Mucosa of descending colon (tissue), 3 donors: Measurements from ENCODE around the gene LOXL3. TPM values are rescaled to one million over a fixed set of nuclear protein-coding genes. Genes with fewer than 3 reads are reported as not detected.
"Not testable (repeated sequence)": the region's sequence is repeated elsewhere in the genome, so short reads cannot be mapped to it uniquely, and the experiment has no call there.

Experiments used
- ATAC-seq: fragments of 200-7000 bp; cut with Tn5 transposase; one replicate; pipeline ENCODE4 v1.9.1; 2020; ENCODE audit warnings: mild to moderate bottlenecking, moderate library complexity
- DNase-seq, 3 donors: peaks; one replicate each; pipeline ENCODE4 v3.0.0-alpha.2; 2020
- H3K36me3 ChIP-seq: fragments of 200-600 bp; one replicate; pipeline ENCODE4 v1.8.0; 2021; ENCODE audit warnings: low read depth, mild to moderate bottlenecking
- H3K4me1 ChIP-seq: fragments of 200-600 bp; one replicate; pipeline ENCODE4 v1.8.0; 2021; ENCODE audit warnings: low read depth, mild to moderate bottlenecking
- H3K4me3 ChIP-seq: fragments of 200-600 bp; one replicate; pipeline ENCODE4 v1.8.0; 2021; ENCODE audit warnings: mild to moderate bottlenecking
- H3K9me3 ChIP-seq: fragments of 200-600 bp; one replicate; pipeline ENCODE4 v1.8.0; 2021; ENCODE audit warnings: mild to moderate bottlenecking
- intact Hi-C, 2 donors: fragments of 100-400 bp; cut with DNase I in 1 of 2; cut with micrococcal nuclease in 1 of 2; formaldehyde crosslinking; loops; one replicate each; pipeline versions ENCODE4 v1.11.0 to v1.11.1; 2022; cut with DNase I, micrococcal nuclease
- total RNA-seq, 3 donors: library from RNA; stranded (reverse); fragmentation: NEBNext Ultra II Directional in 2 of 3; extraction: Animal tissue kit (Norgen Biotek cat#: 25700) in 2 of 3; gene quantifications; one replicate each; pipeline versions ENCODE4 v1.2.1 to v1.2.4, GENCODE V29; 2021 to 2023
- TF ChIP-seq, protein P1 (sequence below): fragments of 200-600 bp; IDR thresholded peaks from one replicate; pipeline ENCODE4 v1.8.0; 2022; ENCODE audit warnings: antibody characterized with exemption, mild to moderate bottlenecking
- donor health status: DM: no; HTN: no; CAD: no; lungs with moderate emphysema.
- donor health status: DM: no; HTN: no; CAD: no.
- donor health status: DM: no; HTN: yes; CAD: no.

The LOXL3 gene
- total RNA-seq, 3 donors from 2014 or later, result 2.2 to 6.9 (median 4.4) TPM

DNA sequence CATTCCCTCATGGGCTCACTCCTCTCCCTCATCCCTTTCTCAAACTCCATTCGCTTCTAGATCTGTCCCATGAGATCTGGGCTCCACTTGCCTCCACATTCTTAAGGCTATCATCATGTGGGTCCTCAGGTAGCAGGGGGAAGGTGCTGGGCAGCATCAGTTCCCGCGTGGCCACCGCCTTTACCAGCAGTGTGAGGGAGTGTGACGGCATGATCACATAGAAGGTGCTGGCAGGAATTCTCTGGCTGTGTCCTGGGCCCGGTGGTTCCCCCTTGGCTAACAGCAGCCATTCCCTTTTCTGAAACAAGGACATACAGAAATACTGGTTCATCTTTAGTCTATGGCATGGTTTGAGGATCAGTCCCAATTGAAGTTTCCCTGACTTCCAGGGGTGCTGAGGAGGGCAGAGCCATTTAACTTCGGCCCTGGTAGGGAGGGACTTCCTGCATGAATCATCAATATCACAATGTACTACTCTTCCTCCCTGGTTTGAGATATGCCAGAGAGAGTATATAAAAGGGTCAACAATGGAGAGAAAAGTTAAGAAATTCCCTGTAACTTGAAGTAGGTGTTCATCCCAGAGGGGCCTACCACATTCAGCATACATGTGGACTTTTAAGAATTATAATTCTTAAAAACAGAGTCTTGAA, 8.5 kb upstream of the LOXL3 start:
- no peak for DNase-seq
- ATAC-seq, result no peak
- Histone ChIP-seq H3K36me3 (no peaks in the 10 kb centered on the region), H3K4me1 (peaks cover 14% of the 10 kb centered on the region), H3K4me3 (no peak overlapping the region), H3K9me3 (no peaks in the 10 kb centered on the region)
- intact Hi-C loops, result no loop called here
- TF ChIP-seq, protein P1, sequence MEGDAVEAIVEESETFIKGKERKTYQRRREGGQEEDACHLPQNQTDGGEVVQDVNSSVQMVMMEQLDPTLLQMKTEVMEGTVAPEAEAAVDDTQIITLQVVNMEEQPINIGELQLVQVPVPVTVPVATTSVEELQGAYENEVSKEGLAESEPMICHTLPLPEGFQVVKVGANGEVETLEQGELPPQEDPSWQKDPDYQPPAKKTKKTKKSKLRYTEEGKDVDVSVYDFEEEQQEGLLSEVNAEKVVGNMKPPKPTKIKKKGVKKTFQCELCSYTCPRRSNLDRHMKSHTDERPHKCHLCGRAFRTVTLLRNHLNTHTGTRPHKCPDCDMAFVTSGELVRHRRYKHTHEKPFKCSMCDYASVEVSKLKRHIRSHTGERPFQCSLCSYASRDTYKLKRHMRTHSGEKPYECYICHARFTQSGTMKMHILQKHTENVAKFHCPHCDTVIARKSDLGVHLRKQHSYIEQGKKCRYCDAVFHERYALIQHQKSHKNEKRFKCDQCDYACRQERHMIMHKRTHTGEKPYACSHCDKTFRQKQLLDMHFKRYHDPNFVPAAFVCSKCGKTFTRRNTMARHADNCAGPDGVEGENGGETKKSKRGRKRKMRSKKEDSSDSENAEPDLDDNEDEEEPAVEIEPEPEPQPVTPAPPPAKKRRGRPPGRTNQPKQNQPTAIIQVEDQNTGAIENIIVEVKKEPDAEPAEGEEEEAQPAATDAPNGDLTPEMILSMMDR, result no peak

GRCh38 chr2:74561022-74561421, 7.3 kb upstream of the LOXL3 start:
- ATAC-seq, H3K9me3 ChIP-seq, intact Hi-C loops, DNase-seq, H3K4me3 ChIP-seq, H3K36me3 ChIP-seq: not testable (repeated sequence)
- H3K4me1 ChIP-seq, result peaks cover 15% of the 10 kb centered on the region

DNA sequence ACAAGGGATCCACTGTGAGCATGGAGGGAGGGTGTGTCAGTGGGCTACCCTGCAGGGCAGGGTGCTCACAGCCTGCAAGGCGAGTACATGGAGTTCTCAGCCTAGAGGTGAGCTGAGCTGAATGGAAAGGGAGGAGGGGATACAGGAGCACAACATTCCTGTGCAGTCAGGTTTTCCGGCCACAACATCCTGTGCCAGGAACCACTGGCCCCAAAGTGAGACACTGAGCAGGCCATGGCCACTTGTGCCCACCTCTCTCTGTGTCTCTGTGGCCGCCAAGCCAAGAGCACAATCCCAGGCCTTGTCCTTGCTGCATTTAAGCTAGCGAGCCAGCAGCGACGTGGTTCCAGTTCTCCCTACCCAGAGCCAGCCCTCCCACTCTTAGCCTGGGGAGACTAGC, 6.8 kb upstream of the LOXL3 start:
- intact Hi-C loops, result no loop called here
- no peaks in the 10 kb centered on the region for H3K36me3 ChIP-seq
- H3K4me3 ChIP-seq, result no peak overlapping the region
- H3K4me1 ChIP-seq, result peaks cover 18% of the 10 kb centered on the region
- no peaks in the 10 kb centered on the region for H3K9me3 ChIP-seq
- TF ChIP-seq, protein P1, result no peak
- DNase-seq (no peak), ATAC-seq (no peak)

DNA sequence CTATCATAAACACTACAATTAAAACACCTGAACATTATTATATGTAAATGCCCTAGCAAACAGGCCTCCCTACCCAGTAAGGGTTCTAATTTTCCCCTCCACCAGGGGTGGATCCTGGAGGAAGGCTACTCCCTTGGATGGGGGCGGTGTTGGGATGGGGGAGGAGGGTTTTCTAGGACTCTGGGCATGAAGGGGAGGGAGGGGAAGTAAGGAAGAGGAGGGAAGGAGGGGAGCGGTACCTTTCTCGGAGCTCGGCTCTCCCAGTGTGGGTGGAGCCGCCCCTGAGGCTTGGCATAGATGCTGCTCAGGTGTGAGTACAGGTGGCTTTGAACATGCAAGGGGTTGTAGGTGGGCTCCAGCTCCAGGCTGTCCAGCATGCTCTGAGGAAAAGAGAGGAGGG, 6.2 kb upstream of the LOXL3 start:
- H3K4me3 ChIP-seq, result no peak overlapping the region
- DNase-seq (no peak), ATAC-seq (peak; percentile 19)
- no peaks in the 10 kb centered on the region for H3K9me3 ChIP-seq
- TF ChIP-seq, protein P1, result no peak
- peaks cover 24% of the 10 kb centered on the region for H3K4me1 ChIP-seq
- intact Hi-C loops, result no loop called here
- H3K36me3 ChIP-seq, result no peaks in the 10 kb centered on the region

GRCh38 chr2:74558284-74559230, 4.8 kb upstream of the LOXL3 start:
- Histone ChIP-seq H3K4me1 (peaks cover 24% of the 10 kb centered on the region), H3K36me3 (no peaks in the 10 kb centered on the region), H3K9me3 (no peaks in the 10 kb centered on the region), H3K4me3 (no peak overlapping the region)
- ATAC-seq (peak; percentile 4), DNase-seq (no peak)
- intact Hi-C loops, result no loop called here
- TF ChIP-seq, protein P1, result no peak

DNA sequence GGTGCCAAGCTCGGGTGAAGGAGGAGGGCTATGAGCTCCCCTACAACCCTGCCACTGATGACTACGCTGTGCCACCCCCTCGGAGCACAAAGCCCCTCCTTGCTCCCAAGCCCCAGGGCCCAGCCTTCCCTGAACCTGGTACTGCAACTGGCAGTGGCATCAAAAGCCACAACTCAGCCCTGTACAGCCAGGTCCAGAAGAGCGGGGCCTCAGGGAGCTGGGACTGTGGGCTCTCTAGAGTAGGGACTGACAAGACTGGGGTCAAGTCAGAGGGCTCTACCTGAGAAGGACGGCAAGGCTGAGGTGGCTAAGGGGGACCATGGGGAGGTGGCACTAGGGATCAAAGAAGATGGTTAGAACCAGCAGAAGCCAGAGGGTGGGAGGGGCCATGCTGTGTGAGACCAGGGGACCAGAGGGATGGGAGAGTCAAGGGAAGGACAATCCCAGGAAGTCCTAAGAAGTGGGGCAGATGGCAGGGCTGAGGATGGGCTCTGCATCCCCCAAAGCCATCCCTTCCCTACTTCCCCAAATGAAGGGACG, 3.2 kb upstream of the LOXL3 start:
- TF ChIP-seq, protein P1, result no peak
- DNase-seq (no peak), ATAC-seq (no peak)
- intact Hi-C loops, result no loop called here
- Histone ChIP-seq H3K4me1 (peaks cover 24% of the 10 kb centered on the region), H3K36me3 (no peaks in the 10 kb centered on the region), H3K9me3 (no peaks in the 10 kb centered on the region), H3K4me3 (no peak overlapping the region)
